IPS-15b (cell line): ENCODE measurements around the gene KRTAP17-1.

ENCODE experiments used
- H3K27me3 ChIP-seq: one replicate; pipeline ENCODE4 v1.6.1; 2013; ENCODE audit warnings: low read length; ENCODE audit not compliant: control insufficient read depth, insufficient read depth
- H3K36me3 ChIP-seq: one replicate; pipeline ENCODE4 v1.6.1; 2013; ENCODE audit warnings: low read length; ENCODE audit not compliant: control insufficient read depth, insufficient read depth
- H3K4me1 ChIP-seq: one replicate; pipeline ENCODE4 v1.6.1; 2013; ENCODE audit warnings: mild to moderate bottlenecking, low read length; ENCODE audit not compliant: control insufficient read depth, insufficient read depth
- H3K4me3 ChIP-seq: one replicate; pipeline ENCODE4 v1.5.1; 2013; ENCODE audit warnings: low read depth, low read length
- H3K9ac ChIP-seq: one replicate; pipeline ENCODE4 v1.6.1; 2013; ENCODE audit warnings: low read depth, mild to moderate bottlenecking, low read length
- H3K9me3 ChIP-seq: one replicate; pipeline ENCODE4 v1.6.1; 2013; ENCODE audit warnings: mild to moderate bottlenecking, low read length; ENCODE audit not compliant: control insufficient read depth, insufficient read depth

KRTAP17-1 gene

DNA sequence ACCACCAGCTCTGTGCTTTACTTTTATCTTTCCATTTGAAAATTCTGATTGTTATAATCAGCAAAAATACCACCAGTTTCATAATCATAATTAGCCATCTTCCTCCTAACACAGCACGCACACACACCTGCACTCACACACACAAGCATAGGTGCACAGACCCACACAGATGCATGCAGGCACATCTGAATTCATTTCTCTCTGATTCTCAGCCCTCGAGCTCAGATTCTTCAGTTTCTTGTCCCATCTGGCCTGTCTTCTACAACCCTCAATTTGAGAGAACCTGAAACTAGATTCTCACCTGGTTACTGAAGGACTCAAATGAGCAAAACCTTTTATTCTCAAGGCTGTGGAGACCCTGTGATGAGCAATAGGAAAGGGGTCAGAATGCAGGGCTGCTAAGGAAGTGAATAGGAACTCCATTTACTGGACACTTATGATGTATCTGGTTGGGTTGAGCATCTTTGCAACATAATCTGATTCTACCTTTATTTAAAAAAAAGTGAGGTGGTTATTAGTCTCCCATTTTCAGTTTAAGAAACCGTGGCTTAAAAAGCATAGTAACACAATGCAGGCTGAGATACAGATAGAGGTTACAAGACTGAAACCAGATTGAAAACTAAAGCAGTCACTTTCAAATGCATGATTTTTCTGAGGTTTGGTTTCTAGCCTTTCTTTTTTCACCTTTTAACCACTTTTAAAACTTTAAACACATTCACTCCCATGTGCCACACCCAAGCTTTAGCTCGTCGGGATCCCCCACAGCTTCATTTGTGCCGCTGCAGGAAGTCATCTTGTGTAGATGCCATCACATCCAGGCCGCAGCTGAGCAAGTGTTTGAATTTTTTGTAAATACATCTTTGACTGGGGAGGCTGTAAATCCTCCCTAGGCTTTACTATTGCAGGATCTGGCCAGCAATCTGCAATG is 25.7 kb upstream of the KRTAP17-1 start:
- Histone ChIP-seq H3K27me3 (no peaks in the 10 kb centered on the region), H3K36me3 (no peaks in the 10 kb centered on the region), H3K9ac (no peak overlapping the region), H3K9me3 (no peaks in the 10 kb centered on the region), H3K4me3 (no peak overlapping the region), H3K4me1 (no peaks in the 10 kb centered on the region)

DNA sequence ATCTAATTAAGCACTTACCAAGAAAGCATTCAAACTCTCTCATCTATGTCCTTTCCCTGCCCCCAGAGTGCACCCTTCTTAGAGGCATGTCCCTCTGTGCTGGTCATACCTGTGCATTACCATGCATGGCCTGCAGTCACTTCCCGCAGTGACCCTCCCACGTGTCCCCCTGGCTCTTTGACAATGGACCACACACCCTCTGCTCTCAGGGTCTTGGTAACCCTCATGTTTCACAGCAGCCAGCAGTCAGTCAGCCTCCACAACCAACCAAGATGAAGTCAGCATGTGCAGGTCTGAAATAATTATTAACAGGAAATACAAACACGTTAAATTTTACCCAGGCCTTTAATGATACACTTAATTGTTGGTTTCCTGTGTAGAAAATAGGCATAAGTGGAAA is 25.0 kb upstream of the KRTAP17-1 start:
- Histone ChIP-seq H3K27me3 (no peaks in the 10 kb centered on the region), H3K36me3 (no peaks in the 10 kb centered on the region), H3K4me1 (no peaks in the 10 kb centered on the region), H3K9me3 (no peaks in the 10 kb centered on the region), H3K4me3 (no peak overlapping the region), H3K9ac (no peak overlapping the region)

DNA sequence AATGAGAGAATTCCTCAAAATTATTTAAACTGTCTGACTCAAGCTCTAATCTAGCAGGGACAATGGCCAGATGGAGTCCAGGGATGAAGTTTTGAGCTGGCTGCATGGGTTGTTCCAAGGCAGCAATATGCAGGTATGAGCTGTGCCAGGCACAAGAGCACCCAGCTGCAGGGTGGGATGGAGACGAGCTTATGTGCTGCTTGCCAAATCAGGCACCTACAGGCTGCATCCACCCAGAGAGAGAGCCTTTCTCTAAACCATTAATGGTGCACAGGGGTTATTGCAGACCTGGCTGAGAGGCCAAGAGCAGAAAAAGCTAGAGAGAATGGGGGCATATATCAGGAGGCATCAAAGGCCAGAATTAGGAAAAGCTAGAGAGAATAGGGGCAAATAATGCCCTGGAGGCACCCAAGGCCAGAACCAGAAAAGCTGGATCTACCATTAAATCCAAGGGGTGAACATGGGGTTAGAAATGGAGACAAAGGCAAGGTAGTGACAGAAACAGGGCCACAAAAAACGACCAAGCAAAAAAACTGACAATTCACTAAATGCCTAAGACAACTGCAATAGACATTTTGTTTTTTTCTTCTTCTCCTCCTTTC is 24.2 kb upstream of the KRTAP17-1 start:
- H3K36me3 ChIP-seq = no peaks in the 10 kb centered on the region
- H3K4me3 ChIP-seq = no peak overlapping the region
- H3K9me3 ChIP-seq = no peaks in the 10 kb centered on the region
- H3K9ac ChIP-seq = no peak overlapping the region
- no peaks in the 10 kb centered on the region for H3K27me3 ChIP-seq
- no peaks in the 10 kb centered on the region for H3K4me1 ChIP-seq

DNA sequence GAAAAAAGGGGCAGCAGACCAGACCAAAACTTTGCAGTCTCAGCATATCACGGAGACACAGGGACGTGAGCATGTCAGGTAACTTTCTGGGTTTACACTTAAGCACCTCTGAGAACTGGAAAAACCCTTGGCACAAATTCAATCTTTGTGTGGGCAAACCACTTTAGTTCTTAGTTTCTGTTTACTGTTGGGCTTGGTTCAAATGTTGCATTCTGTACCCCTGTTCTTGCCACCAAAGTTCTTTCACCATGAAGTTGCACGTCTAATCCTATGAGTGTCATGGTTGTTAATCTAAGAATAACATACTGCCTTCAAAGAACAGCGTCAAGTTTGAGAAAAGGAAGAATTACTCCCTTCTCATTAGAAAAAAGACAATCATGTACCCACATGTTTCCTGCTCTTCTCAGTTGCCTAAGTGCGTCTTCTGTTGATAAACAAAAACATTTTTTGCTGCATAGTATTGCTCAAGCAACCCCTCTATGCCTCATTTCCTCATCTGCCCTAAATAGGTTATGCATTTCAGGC is 23.5 kb upstream of the KRTAP17-1 start:
- H3K4me1 ChIP-seq = no peaks in the 10 kb centered on the region
- no peak overlapping the region for H3K4me3 ChIP-seq
- no peaks in the 10 kb centered on the region for H3K27me3 ChIP-seq
- H3K36me3 ChIP-seq = no peaks in the 10 kb centered on the region
- no peak overlapping the region for H3K9ac ChIP-seq
- H3K9me3 ChIP-seq = no peaks in the 10 kb centered on the region

DNA sequence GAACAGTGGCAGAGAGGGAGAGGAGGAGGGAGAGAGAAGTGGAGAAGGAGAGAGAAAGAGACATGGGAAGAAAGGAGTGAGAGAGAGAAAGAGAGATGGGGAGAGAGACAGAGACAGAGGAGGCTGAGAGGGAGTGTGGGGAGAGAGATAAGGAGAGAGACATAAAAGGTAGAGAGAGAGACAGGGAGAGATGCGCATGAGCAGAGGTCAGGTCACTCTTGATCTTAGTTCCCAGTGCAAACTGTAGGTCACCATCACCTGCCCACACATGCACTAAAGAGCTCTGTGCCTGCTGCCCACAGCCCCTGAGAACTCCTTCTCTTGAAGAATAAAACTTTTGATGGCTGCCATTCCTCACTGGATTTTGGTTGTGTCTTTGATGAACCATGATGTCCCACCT is 20.2 kb upstream of the KRTAP17-1 start:
- Histone ChIP-seq H3K9me3 (no peaks in the 10 kb centered on the region), H3K9ac (no peak overlapping the region), H3K27me3 (no peaks in the 10 kb centered on the region), H3K36me3 (no peaks in the 10 kb centered on the region), H3K4me3 (no peak overlapping the region), H3K4me1 (no peaks in the 10 kb centered on the region)

DNA sequence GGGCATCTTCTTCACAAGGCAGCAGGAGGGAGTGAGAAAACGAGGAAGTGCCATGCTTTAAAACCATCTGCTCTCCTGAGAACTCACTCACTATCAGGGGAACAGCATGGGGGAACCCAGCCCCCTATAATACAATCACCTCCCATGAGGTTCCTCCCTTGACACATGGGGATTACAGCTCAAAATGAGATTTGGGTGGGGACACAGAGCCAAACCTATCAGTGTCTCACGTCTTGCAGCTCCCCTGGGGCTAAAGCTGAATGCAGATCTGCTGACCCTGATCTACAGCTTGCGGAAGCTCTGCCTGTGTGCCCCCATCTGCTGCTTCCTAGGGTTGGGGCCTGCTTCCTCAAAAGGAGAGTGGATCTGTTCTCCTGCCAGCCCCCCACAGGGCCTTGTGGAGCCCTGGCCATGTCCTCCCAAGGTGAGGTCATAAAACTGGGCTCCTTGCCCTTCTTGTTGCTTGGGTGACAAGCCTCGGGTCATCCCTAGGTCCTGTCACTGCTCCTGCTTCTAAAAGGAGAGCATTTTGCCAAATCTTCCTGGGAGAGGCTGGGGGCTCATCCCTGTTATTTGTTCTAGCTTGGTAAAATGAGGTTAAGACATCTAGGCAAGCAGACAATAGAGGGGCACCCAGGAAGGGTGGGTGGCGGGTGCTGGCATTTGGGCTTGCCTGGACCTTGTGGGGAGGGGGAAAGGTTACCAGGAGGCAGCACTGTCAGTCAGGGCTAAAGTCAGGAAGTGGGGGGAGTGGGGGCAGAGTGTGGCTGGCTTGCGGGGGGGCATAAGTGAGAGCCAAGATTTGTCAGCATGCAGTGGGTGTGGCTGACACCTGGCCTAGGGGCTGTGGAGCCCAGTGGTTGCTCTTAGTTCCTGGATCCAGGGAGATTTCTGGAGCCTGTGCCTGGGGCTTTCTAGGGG is 19.1 kb upstream of the KRTAP17-1 start:
- Histone ChIP-seq H3K9ac (no peak overlapping the region), H3K36me3 (no peaks in the 10 kb centered on the region), H3K9me3 (no peaks in the 10 kb centered on the region), H3K4me1 (no peaks in the 10 kb centered on the region), H3K4me3 (no peak overlapping the region), H3K27me3 (no peaks in the 10 kb centered on the region)

DNA sequence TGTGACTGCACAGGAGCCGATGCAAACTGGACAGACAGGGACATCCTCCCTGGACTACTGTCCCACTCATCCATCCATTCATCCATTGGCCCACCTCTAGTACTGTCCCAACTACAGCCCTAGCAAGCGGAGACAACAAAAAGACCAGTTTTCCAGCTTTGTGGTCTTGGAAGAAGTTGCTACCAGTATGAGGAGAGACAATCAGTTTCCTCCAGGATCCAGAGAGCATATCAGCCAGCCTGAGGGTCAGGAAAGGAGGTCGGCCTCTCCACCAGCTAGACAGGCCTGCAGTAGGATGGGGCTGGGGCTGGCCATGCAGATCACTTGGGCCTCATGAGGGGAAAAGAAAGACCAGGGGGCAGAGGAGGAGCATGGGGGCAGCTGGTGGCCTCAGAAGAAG is 18.3 kb upstream of the KRTAP17-1 start:
- H3K4me1 ChIP-seq = no peaks in the 10 kb centered on the region
- H3K9ac ChIP-seq = no peak overlapping the region
- no peak overlapping the region for H3K4me3 ChIP-seq
- no peaks in the 10 kb centered on the region for H3K27me3 ChIP-seq
- no peaks in the 10 kb centered on the region for H3K9me3 ChIP-seq
- no peaks in the 10 kb centered on the region for H3K36me3 ChIP-seq

DNA sequence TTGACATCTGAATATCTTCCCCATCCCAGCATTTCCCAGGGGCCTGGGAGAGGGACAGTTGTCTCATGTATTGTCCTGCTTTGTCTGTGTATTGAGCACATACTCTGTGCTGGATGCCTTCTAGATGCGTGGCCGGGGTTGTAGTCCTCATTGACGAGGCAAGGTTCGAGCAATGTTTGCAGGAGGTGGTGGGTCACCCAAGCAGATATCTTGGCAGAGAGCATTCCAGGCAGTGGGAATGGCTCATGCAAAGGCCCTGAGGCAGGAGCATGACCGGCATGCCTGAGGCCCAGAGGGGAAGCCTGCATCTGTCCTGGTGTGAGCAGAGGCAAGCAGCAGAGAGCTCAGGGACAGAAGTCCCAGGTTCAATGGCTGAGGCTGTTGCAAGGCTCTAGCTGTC is 17.6 kb upstream of the KRTAP17-1 start:
- H3K36me3 ChIP-seq = no peaks in the 10 kb centered on the region
- no peaks in the 10 kb centered on the region for H3K27me3 ChIP-seq
- H3K9ac ChIP-seq = no peak overlapping the region
- no peaks in the 10 kb centered on the region for H3K4me1 ChIP-seq
- no peaks in the 10 kb centered on the region for H3K9me3 ChIP-seq
- H3K4me3 ChIP-seq = no peak overlapping the region

DNA sequence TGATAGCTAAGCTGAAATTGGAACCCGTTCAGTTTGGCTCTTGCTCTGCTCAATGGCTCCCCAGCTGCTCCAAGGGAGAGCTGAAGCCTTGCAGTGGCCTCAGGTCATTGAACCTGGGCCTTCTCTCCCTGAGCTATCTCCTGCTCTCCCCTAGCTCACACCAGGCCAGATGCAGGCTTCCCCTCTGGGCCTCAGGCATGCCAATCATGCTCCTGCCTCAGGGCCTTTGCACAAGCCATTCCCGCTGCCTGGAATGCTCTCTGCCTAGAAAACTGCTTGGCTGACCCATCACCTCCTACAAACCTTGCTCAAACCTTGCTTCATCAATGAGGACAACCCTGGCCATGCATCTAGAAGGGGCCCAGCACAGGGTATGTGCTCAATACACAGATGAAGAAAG is 16.7 kb upstream of the KRTAP17-1 start:
- H3K27me3 ChIP-seq = no peaks in the 10 kb centered on the region

DNA sequence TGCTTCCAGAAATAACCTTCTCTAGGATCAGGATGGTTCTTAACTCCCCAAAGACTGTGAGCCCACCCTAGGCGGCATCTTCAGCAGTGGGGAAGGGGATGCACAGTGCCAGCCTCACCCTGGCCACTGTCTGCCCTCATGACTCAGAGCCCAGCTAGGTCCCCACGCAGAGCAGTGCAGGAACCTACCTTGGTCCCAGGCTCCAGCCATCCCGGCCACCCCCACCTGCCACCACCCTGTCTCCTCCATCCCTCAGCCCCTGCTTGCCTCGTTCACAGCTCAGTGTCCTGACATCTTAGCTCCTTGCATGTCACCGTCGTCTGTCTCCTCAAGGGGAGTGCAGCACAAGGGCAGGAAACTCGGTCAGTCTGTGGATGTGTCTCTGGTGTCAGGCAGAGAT is 16.1 kb upstream of the KRTAP17-1 start:
- no peak overlapping the region for H3K9ac ChIP-seq
- no peaks in the 10 kb centered on the region for H3K36me3 ChIP-seq
- H3K9me3 ChIP-seq = no peaks in the 10 kb centered on the region
- H3K27me3 ChIP-seq = no peaks in the 10 kb centered on the region
- no peak overlapping the region for H3K4me3 ChIP-seq
- H3K4me1 ChIP-seq = no peaks in the 10 kb centered on the region

More for the DNA sequence above, 16.7 kb upstream of the KRTAP17-1 start:
- Histone ChIP-seq H3K4me3 (no peak overlapping the region), H3K9ac (no peak overlapping the region), H3K4me1 (no peaks in the 10 kb centered on the region), H3K36me3 (no peaks in the 10 kb centered on the region), H3K9me3 (no peaks in the 10 kb centered on the region)

DNA sequence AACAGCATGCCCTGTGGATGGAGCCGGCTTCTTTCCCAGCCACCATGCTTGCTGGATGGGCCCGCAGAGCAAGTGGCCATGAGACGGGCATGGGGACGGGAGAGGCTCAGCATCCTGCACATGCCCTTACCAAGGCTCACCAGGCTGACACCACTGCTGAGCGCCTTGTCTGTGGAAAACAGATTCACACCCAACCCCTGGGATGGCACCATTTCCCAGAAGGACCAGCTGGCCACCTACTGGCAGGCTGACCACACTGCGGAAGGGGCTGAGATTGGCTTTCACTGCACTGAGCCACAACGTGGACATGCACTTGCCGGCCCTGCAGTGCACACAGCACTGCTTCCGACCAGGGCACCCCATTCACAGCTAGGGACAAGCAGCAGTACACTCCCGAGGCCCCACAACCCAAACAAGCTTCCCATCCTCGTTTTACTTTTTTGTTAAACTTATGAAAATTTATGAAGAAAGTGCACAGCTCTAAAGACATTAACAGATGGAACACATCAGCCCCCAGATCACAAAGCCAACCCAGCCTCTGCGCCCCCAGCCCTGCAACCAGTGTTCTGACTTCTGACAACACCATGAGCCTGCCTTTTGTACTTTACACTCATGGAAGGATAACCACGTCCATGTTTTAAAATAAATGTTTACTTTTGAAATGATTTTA is 13.9 kb upstream of the KRTAP17-1 start:
- no peaks in the 10 kb centered on the region for H3K36me3 ChIP-seq
- no peaks in the 10 kb centered on the region for H3K27me3 ChIP-seq
- H3K9ac ChIP-seq = no peak overlapping the region
- no peaks in the 10 kb centered on the region for H3K4me1 ChIP-seq
- H3K9me3 ChIP-seq = no peaks in the 10 kb centered on the region
- H3K4me3 ChIP-seq = no peak overlapping the region
